ENCODE data around the gene RHOV.

DNA sequence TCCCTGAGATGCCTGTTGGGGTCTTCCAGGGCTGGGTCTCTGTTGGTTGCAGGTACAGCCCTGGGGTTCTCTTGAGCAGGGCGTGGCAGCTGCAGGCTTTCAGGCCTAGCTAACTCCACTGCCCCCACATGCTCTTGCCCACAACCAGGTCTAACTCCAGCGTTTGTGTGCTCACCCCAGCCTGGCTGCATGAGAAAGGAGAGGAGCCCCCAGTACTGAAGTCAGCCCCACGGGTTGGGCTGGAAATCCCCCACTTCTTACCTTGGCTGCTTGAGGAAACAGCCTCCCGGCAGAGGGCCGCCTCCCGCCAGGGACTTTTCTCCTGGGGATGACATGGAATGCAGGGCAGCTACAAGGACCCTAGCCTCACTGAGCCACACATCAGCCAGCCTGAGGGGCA, 38.4 kb upstream of the RHOV start:
- TF ChIP-seq ZFX (IDR thresholded peaks at IDR 0.05) (no peak), CTCF (conservative IDR thresholded peaks at IDR 0.05) (no peak)

Data from C4-2B (cell line).